GM21576 (cell line): Measurements from ENCODE around the gene RAB7A.

ENCODE experiments used
- ATAC-seq: cut with Tn5 transposase; IDR thresholded peaks from one replicate; pipeline ENCODE4 v1.9.1; 2021; ENCODE audit warnings: mild to moderate bottlenecking, moderate library complexity; ENCODE audit not compliant: unreplicated experiment

The RAB7A gene

DNA sequence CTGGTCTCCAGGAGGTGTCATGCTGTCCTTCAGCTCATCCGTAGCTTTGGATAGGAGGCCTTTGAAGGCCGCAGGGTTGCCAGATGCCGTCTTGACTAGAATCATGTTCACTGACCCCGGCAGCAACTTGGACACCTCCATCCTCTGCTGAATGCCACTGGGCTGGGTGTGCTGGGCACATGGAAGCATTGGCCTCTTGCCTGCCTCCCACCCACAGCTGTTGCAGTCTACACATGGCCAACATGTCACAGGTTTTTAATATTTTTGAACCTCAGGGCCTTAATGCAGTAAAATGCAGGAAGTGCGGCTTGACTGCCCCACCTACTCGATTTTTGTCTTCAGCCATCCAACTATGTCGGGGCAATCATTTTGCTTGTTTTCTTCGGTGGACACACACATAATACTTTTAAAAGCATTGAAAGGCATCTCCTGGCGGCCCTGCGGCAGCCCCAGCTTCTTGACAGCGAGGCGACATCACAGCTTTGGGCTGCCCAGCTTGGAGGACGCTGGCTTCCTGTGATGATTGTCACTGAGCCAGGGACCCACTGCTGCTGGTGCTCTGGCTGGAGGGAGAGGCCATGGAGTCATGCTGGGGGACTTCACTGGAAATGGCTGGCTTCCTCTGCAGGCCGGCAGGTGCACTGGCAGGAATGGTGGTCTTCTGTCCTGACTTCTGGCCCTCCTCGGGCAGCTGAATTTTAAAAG, 121.8 kb downstream of the RAB7A start:
- no peak for ATAC-seq

DNA sequence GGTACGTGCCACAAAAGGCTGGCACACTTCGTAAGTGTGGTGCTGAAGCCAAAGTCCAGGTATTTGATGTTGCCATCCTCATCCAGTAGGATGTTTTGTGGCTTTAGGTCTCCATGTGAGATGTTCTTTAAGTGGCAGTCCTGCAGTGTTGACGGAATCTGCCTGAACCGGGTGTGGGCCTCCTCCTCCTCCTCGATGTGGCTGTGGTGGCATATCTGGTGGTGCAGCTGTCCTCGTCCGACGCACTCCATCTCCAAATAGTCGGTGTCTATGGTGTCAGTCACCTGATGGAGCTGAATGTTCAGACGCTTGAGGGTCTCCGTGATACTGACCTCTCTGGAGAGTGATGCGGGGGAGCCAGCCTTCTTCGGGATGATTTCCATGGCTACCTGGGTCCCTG, 123.0 kb downstream of the RAB7A start:
- no peak for ATAC-seq

DNA sequence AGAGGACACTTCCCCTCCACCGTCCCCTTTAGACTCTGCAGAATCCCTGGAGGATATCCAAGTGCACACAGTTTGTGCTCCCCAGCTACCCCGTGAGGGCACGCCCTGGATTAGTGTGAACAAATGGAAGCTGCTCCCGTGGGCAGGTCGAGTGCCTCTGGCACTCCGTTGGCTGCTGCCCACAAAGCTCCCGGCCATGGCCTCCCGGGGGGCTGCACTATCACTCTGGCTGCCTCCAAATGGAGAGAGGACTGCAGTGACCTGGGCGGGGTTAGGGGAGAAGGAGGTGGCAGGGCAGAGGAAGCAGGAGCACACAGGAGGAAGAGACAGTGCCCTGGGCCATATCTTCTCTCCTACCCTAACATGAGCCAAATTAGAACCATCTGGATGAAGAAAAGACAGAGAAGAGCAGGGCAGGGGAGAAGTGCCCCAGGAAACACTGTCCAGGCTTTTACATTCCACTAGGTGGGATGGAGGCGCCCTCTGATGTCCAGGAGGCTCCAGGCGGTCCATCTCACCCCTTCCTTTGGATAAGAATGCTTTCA, 124.0 kb downstream of the RAB7A start:
- ATAC-seq, result no peak

DNA sequence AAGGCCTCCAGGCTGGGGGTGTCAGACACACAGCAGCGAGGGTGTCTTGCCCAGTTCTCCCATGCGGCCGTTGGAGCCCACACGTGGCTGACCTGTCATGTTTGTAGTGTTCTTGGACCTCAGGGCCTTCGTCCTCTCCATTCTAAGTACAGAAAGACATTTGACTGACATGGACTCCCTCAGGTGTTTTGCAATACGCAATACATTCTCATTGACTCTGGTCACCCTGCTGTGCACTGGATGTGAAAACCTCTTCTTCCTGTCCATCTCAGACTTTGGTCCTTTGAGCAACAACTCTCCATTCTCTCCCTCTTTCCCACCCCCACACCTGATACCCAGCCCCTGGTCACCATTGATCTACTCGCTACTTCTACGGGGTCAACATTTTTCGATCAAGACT, 124.6 kb downstream of the RAB7A start:
- no peak for ATAC-seq

DNA sequence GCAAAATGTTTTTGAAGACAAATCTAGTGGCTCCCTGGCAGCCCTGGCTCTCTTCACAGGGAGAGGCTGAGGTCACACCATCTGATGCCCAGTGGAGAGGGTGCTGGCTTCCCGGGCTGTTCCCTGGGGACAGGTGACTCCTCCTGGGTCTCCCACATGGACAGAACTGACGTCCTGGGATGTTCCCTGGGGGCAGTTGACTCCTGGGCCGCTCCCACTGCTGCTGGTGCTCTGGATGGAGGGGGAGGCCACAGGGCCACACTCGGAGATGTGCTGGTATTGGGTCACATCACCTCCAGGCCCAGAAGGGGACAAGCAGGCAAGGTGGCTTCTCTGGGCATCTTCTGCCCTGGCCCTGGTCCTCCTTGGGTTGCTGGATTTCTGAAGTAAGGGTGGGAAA, 125.6 kb downstream of the RAB7A start:
- no peak for ATAC-seq

DNA sequence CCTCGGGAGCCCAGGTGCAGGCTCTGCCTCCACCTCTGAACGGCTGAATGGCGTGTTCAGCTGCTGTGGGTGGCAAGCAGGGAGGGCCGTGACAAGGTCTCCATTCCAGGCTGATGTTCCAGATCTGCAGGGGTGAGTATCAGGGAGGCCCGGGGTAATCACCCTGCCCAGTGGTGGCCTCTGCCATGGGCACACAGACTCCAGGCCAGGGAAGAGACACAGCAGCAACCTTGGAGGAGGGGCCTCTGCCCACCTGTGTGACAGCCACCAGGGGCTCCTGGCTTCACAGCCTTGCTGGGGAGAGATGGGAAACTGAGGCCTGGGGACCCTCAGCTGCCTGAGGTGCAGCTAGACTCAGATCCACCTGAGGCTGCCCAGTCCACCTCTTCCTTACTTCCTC, 127.8 kb downstream of the RAB7A start:
- no peak for ATAC-seq

DNA sequence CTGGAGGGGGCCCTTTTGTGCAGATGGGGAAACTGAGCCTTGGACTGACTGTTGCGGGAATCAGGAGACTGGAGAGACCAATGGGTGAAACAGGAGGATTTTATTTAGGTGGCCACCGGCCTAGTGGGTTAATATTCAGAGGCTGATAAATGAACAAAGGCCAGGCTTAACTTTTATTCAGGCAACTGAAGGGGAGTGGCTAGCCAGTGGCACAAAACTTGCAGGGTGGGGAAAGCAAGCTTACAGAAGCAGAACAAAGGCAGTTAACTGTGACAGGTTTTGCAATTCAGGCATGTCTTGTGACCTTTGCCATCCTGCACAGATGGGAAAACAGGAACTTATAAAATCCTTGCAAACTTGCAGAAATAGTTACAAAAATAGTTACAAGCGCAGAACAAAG, 128.5 kb downstream of the RAB7A start:
- no peak for ATAC-seq

DNA sequence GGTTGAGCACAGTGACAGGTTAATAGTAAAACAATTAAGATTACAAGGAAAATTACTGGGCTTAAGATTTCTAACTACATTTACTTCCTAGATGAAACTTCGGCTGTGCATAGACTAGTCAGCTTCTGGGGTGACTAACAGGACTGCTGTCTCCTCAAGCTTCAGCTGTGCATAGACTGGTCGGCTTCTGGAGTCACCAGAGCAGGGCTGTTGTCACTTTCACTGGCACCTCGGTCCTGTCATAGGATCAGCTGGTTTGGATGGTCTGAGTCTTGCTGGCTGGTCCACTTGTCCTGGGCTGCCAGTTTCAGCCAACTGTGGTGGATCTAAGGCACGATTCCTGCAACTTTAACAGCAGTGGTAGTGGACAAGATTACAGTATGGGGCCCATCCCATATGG, 129.6 kb downstream of the RAB7A start:
- no peak for ATAC-seq

DNA sequence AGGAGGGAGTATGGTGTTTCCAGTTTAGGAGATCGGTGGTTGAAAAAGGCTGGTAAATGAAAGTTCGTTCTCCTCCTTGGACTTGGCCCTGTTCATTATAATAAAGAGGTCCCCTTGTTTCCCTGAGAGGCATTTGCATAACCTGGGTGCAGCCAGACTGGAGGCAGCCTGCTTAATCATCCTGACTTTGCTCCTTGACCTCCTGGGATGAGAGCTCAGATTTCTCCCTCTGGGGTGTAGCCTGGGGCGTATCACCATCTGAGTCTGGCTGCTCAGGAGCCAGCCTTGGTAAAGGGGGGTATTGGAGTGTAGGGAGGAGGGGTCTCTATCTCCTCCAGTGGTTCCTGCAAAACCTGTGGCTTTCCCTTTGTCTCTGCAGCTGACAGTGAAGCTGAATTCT, 132.2 kb downstream of the RAB7A start:
- ATAC-seq, result no peak

DNA sequence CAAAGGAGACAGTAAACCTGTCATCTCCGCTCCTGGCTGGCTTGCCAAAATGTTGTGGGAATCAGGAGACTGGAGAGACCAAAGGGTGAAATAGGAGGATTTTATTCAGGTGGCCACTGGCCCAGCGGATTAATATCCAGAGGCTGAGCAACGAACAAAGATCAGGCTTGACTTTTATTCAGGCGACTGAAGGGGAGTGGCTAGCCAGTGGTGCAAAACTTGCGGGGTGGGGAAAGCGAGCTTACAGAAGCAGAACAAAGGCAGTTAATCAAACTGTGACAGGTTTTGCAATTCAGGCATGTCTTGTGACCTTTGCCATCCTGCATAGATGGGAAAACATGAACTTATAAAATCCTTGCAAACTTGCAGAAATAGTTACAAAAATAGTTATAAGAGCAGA, 133.6 kb downstream of the RAB7A start:
- ATAC-seq, result no peak

DNA sequence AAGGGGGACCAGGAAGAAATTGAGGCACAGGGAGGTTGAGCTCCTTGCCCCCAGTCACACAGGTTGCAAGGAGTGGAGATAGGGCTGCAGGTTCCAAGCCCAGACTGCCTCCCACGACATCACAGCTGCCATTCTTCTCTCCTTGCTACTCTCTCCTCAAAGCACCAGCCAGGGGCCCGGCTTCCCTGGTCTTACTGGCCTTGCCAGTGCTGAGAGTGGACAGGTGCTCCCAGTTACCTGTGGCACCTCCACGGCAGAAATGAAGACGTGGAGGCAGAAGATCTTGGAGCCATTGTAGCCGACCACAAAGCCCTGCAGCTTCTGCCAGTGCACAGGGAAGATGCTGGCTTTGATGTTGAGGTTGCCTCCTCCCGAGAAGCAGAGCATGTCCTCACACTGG, 135.5 kb downstream of the RAB7A start:
- no peak for ATAC-seq

DNA sequence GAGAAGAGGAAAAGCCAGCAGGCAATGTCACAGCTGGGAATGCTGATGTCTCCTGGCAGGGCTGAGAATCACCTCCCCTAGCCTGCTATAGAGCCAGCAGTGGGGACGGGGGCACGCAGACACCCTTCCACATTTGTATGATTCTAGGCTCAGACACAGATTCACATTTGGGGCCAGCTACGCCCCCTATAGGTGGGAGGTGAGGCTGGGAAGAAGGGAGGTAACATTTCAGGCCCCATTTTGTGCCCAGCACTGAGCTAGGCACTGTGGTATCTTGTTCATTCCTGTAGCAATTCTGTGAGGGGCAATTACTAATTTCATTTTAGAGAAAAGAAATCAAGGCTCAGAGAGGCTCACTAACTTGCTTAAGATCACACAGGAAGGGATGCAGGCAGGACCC, 137.6 kb downstream of the RAB7A start:
- ATAC-seq, result no peak
